ENCODE measurements around the gene SURF2. TPM values are rescaled to one million over a fixed set of nuclear protein-coding genes. Genes with fewer than 3 reads are reported as not detected.

Gene SURF2
- total and polyA plus RNA-seq, 9 of the 15 experiments (the other 6 are each of a cell fraction or from before 2014, with no cell fraction given), result 5.5 to 82.5 (median 21.3) TPM

GRCh38 chr9:133389025-133389557 lies 32.7 kb downstream of the SURF2 start:
- Histone ChIP-seq H3K9me1 (ENCODE audit: control insufficient read depth, insufficient read depth, low read length) (no peaks in the 10 kb centered on the region), H3K4me3 (no peak overlapping the region), H3K79me2 (ENCODE audit: control insufficient read depth, insufficient read depth, low read length) (no peaks in the 10 kb centered on the region), H3K4me1 (replicated peaks in 1 of 2; ENCODE audit: control insufficient read depth in 2 of 2, insufficient read depth in 2 of 2, low read length in 2 of 2) (peaks cover 0 to 17% of the 10 kb centered on the region in 2 experiments; a peak in 2 of 5 replicates), H4K20me1 (replicated peaks; ENCODE audit: control insufficient read depth, insufficient read depth, low read length) (no peaks in the 10 kb centered on the region; the same call in 1 of the 2 replicates), H3K9ac (ENCODE audit: insufficient read depth in 1 of 2, low read depth in 2 of 2, low read length in 2 of 2) (no peak overlapping the region), H3K4me2 (ENCODE audit: insufficient read depth, low read length) (no peak overlapping the region), H3K27ac (ENCODE audit: extremely low read depth, low read depth, low read length) (no peak overlapping the region), H3K27me3 (ENCODE audit: control insufficient read depth in 2 of 2, insufficient read depth in 2 of 2, low read length in 2 of 2) (peaks cover 29 to 59% of the 10 kb centered on the region in 2 experiments; a peak in 4 of 5 replicates), H2AFZ (ENCODE audit: low read depth, low read length) (no peak overlapping the region), H3K36me3 (ENCODE audit: control insufficient read depth, insufficient read depth, low read length) (no peaks in the 10 kb centered on the region), H3K9me3 (replicated peaks; ENCODE audit: control insufficient read depth, insufficient read depth, low read depth, low read length) (no peaks in the 10 kb centered on the region)
- DNase-seq (ENCODE audit: extremely low read depth in 1 of 4, low spot score in 3 of 4) (no peak), FAIRE-seq (no peak), ATAC-seq (no peak)
- in situ Hi-C loops (cut with MboI) (no loop called here), intact Hi-C loops (cut with micrococcal nuclease) (no loop called here)
- POLR2A ChIA-PET, result interaction anchor here (0.6 to 1.3 kb wide), 2 partner anchors 12 kb away, joined by 3 read pairs; no protein-coding TSS in a partner anchor
- 29% methylated on average over 12 of the region's 12 CpGs for WGBS (ENCODE audit: insufficient coverage, low coverage, missing lambda C conversion rate)
- CTCF ChIA-PET (ENCODE audit: low intra/inter-chr PET ratio), result no interaction called here
- TF ChIP-seq ZNF184 (CRISPR knock-in tag; IDR thresholded peaks at IDR 0.05), result no peak
- no peak for TF ChIP-seq ZNF324 (CRISPR knock-in tag; IDR thresholded peaks at IDR 0.05)
- TF ChIP-seq, protein P1, sequence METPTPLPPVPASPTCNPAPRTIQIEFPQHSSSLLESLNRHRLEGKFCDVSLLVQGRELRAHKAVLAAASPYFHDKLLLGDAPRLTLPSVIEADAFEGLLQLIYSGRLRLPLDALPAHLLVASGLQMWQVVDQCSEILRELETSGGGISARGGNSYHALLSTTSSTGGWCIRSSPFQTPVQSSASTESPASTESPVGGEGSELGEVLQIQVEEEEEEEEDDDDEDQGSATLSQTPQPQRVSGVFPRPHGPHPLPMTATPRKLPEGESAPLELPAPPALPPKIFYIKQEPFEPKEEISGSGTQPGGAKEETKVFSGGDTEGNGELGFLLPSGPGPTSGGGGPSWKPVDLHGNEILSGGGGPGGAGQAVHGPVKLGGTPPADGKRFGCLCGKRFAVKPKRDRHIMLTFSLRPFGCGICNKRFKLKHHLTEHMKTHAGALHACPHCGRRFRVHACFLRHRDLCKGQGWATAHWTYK (CRISPR knock-in tag; IDR thresholded peaks at IDR 0.05), result no peak
- no TSS peak for BruUV-seq (replicated peaks)

GRCh38 chr9:133389562-133389961 lies 33.2 kb downstream of the SURF2 start:
- Histone ChIP-seq H3K27ac (ENCODE audit: extremely low read depth, low read depth, low read length) (no peak overlapping the region), H3K36me3 (ENCODE audit: control insufficient read depth, insufficient read depth, low read length) (no peaks in the 10 kb centered on the region), H3K27me3 (ENCODE audit: control insufficient read depth in 2 of 2, insufficient read depth in 2 of 2, low read length in 2 of 2) (peaks cover 31 to 64% of the 10 kb centered on the region in 2 experiments; a peak in 4 of 5 replicates), H3K4me3 (no peak overlapping the region), H3K4me1 (replicated peaks in 1 of 2; ENCODE audit: control insufficient read depth in 2 of 2, insufficient read depth in 2 of 2, low read length in 2 of 2) (peaks cover 0 to 17% of the 10 kb centered on the region in 2 experiments; a peak in 2 of 5 replicates), H3K4me2 (ENCODE audit: insufficient read depth, low read length) (no peak overlapping the region), H3K9me3 (replicated peaks; ENCODE audit: control insufficient read depth, insufficient read depth, low read depth, low read length) (no peaks in the 10 kb centered on the region), H3K79me2 (ENCODE audit: control insufficient read depth, insufficient read depth, low read length) (no peaks in the 10 kb centered on the region), H3K9ac (ENCODE audit: insufficient read depth in 1 of 2, low read depth in 2 of 2, low read length in 2 of 2) (no peak overlapping the region), H4K20me1 (replicated peaks; ENCODE audit: control insufficient read depth, insufficient read depth, low read length) (peaks cover 2% of the 10 kb centered on the region; the same call in 1 of the 2 replicates), H2AFZ (ENCODE audit: low read depth, low read length) (no peak overlapping the region), H3K9me1 (ENCODE audit: control insufficient read depth, insufficient read depth, low read length) (no peaks in the 10 kb centered on the region)
- ChIA-PET CTCF (ENCODE audit: low intra/inter-chr PET ratio) (no interaction called here), POLR2A (interaction anchor here (1.3 kb wide), 1 partner anchor 13 kb away, joined by 3 read pairs; no protein-coding TSS in a partner anchor)
- intact Hi-C loops (cut with micrococcal nuclease) (no loop called here), in situ Hi-C loops (cut with MboI) (no loop called here)
- TF ChIP-seq SIRT6 (IDR thresholded peaks at IDR 0.05; ENCODE audit: low read depth, low read length) (no peak), ETV6 (IDR thresholded peaks at IDR 0.05; ENCODE audit: borderline replicate concordance in 1 of 2, low read depth in 2 of 2, low read length in 1 of 2) (no peak), ETV6 (CRISPR knock-in tag; IDR thresholded peaks at IDR 0.05; ENCODE audit: borderline replicate concordance) (no peak), ELF4 (CRISPR knock-in tag; IDR thresholded peaks at IDR 0.05) (no peak), ZNF3 (CRISPR knock-in tag; IDR thresholded peaks at IDR 0.05) (no peak)
- TF ChIP-seq, protein P2, sequence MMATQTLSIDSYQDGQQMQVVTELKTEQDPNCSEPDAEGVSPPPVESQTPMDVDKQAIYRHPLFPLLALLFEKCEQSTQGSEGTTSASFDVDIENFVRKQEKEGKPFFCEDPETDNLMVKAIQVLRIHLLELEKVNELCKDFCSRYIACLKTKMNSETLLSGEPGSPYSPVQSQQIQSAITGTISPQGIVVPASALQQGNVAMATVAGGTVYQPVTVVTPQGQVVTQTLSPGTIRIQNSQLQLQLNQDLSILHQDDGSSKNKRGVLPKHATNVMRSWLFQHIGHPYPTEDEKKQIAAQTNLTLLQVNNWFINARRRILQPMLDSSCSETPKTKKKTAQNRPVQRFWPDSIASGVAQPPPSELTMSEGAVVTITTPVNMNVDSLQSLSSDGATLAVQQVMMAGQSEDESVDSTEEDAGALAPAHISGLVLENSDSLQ (IDR thresholded peaks at IDR 0.05), result no peak
- BruUV-seq (replicated peaks), result no TSS peak
- FAIRE-seq (no peak), ATAC-seq (no peak), DNase-seq (ENCODE audit: extremely low read depth in 1 of 4, low spot score in 3 of 4) (no peak)
- WGBS (ENCODE audit: insufficient coverage, low coverage, missing lambda C conversion rate), result 6% methylated on average over 10 of the region's 13 CpGs
